Measurements from ENCODE around the gene SEMA3E.

Gene SEMA3E

DNA sequence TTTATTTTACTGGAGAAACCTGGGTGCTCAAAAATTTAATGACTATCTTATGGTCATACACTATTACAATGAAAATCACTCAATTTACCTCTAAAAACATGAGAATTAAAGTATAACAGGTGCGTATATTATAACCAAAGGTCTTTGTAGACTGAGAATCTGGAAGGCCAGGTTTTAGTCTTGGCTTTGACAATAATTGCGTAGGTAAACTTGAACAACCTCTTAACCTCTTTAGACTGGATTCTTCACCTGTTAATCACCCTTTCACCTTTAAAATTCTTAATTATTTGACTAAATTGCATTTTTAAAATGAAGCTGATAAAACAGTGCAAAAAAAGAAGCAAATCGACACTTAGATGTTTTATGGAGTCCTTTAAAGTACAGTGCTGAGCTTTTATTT, 156.1 kb downstream of the SEMA3E start:
- H3K4me3 ChIP-seq (ENCODE audit: insufficient read length, low read depth): no peak overlapping the region
- no peaks in the 10 kb centered on the region for H3K9me3 ChIP-seq (ENCODE audit: insufficient read depth, low read length)
- H3K36me3 ChIP-seq (ENCODE audit: insufficient read depth, insufficient read length, low read length): no peaks in the 10 kb centered on the region
- DNase-seq (ENCODE audit: low read depth, low spot score): no peak
- H3K27me3 ChIP-seq (ENCODE audit: insufficient read depth, insufficient read length): no peaks in the 10 kb centered on the region
- H3K9ac ChIP-seq (ENCODE audit: insufficient read length, low read depth): no peak overlapping the region
- no peak for TF ChIP-seq YY1 (IDR thresholded peaks at IDR 0.05; ENCODE audit: insufficient read depth, insufficient read length)
- TF ChIP-seq SUZ12 (IDR thresholded peaks at IDR 0.05; ENCODE audit: extremely low read depth, insufficient read depth, insufficient read length): no peak
- TF ChIP-seq ZNF274 (IDR thresholded peaks at IDR 0.05; ENCODE audit: low read depth, low read length): no peak
- H3K4me1 ChIP-seq (ENCODE audit: insufficient read depth, insufficient read length): no peaks in the 10 kb centered on the region

DNA sequence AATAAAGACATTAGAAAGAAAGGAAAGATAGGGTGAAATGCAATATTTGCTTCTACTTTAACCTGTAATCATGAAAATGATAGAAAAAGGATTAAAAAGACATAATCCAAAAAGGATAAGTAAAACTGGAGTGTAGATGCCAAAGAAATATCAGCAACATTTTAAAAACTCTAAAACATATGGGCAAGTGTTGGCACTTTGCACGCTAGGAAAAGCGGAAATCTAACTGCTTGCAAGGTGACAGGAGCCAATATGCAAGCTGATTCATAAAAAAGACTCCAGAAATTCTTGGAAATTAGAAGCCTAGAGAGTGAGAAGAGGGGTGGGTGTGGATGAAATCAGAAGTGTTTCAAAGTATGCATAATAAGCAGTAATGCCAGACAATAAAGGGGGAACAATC, 161.1 kb downstream of the SEMA3E start:
- Histone ChIP-seq H3K9me3 (ENCODE audit: insufficient read depth, low read length) (no peaks in the 10 kb centered on the region), H3K4me3 (ENCODE audit: insufficient read length, low read depth) (no peak overlapping the region), H3K9ac (ENCODE audit: insufficient read length, low read depth) (no peak overlapping the region), H3K4me1 (ENCODE audit: insufficient read depth, insufficient read length) (no peaks in the 10 kb centered on the region), H3K36me3 (ENCODE audit: insufficient read depth, insufficient read length, low read length) (no peaks in the 10 kb centered on the region), H3K27me3 (ENCODE audit: insufficient read depth, insufficient read length) (no peaks in the 10 kb centered on the region)
- no peak for DNase-seq (ENCODE audit: low read depth, low spot score)
- no peak for TF ChIP-seq SUZ12 (IDR thresholded peaks at IDR 0.05; ENCODE audit: extremely low read depth, insufficient read depth, insufficient read length)
- TF ChIP-seq ZNF274 (IDR thresholded peaks at IDR 0.05; ENCODE audit: low read depth, low read length): no peak
- TF ChIP-seq YY1 (IDR thresholded peaks at IDR 0.05; ENCODE audit: insufficient read depth, insufficient read length): no peak

DNA sequence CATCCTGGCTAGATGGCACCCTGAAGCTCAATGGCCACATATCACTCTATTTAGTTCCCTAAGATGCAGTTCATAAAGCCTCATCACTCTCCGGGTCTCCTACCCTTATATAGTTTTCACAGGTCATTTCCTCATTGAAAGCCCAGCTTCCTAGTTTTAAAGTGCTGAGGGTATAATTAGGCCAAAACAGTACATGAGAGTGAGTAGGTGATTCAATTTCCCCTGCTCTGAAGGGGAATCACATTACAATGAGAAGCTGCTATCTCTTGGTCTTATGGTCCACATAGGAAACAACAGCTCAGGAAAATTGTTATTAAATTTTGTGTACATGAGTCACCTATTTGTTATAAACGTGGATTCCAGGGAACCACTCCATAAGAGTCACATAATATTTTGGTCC, 162.0 kb downstream of the SEMA3E start:
- no peaks in the 10 kb centered on the region for H3K36me3 ChIP-seq (ENCODE audit: insufficient read depth, insufficient read length, low read length)
- H3K9ac ChIP-seq (ENCODE audit: insufficient read length, low read depth): no peak overlapping the region
- no peaks in the 10 kb centered on the region for H3K4me1 ChIP-seq (ENCODE audit: insufficient read depth, insufficient read length)
- H3K27me3 ChIP-seq (ENCODE audit: insufficient read depth, insufficient read length): no peaks in the 10 kb centered on the region
- no peak for DNase-seq (ENCODE audit: low read depth, low spot score)
- no peak overlapping the region for H3K4me3 ChIP-seq (ENCODE audit: insufficient read length, low read depth)
- H3K9me3 ChIP-seq (ENCODE audit: insufficient read depth, low read length): no peaks in the 10 kb centered on the region
- TF ChIP-seq YY1 (IDR thresholded peaks at IDR 0.05; ENCODE audit: insufficient read depth, insufficient read length) (no peak), ZNF274 (IDR thresholded peaks at IDR 0.05; ENCODE audit: low read depth, low read length) (no peak), SUZ12 (IDR thresholded peaks at IDR 0.05; ENCODE audit: extremely low read depth, insufficient read depth, insufficient read length) (no peak)

DNA sequence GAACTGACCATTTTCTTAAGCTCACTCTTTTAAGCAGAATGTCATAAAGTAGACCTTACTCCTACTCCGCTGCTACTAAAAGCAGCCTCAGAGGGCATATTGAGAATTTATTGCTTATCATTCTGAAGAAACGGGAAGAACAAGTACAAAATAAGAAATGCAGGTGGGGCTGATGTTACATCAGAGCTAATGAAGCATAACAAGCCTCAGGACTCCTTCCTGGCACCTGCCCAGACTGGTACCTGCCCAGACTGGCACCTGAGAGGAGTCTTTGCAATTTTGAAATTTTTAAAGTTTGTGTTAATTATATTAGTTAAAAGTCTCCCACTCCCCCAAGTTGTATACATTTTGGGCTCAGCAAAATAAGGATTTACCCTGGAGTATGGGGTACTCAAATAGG, 162.4 kb downstream of the SEMA3E start:
- no peaks in the 10 kb centered on the region for H3K9me3 ChIP-seq (ENCODE audit: insufficient read depth, low read length)
- no peak overlapping the region for H3K4me3 ChIP-seq (ENCODE audit: insufficient read length, low read depth)
- H3K36me3 ChIP-seq (ENCODE audit: insufficient read depth, insufficient read length, low read length): no peaks in the 10 kb centered on the region
- no peak overlapping the region for H3K9ac ChIP-seq (ENCODE audit: insufficient read length, low read depth)
- DNase-seq (ENCODE audit: low read depth, low spot score): no peak
- no peaks in the 10 kb centered on the region for H3K4me1 ChIP-seq (ENCODE audit: insufficient read depth, insufficient read length)
- no peaks in the 10 kb centered on the region for H3K27me3 ChIP-seq (ENCODE audit: insufficient read depth, insufficient read length)
- no peak for TF ChIP-seq YY1 (IDR thresholded peaks at IDR 0.05; ENCODE audit: insufficient read depth, insufficient read length)
- TF ChIP-seq ZNF274 (IDR thresholded peaks at IDR 0.05; ENCODE audit: low read depth, low read length): no peak
- no peak for TF ChIP-seq SUZ12 (IDR thresholded peaks at IDR 0.05; ENCODE audit: extremely low read depth, insufficient read depth, insufficient read length)

DNA sequence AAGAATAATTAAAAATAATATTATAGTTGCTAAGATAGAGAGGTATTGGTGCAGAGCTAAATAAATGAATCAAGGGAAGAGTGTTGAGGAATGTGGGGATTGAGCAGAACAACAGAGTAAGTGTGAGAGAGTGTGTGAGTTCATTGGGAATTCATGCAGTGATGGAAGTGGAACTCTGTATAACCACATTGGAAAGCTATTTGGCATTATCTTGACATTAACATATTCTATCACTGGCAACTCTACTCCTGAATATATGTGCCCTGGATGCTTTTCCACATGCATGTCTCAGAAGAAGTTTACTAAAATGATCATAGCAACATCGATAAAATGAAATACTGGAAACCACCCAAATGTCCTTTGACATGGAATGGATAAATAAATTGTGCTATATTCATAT, 164.1 kb downstream of the SEMA3E start:
- TF ChIP-seq YY1 (IDR thresholded peaks at IDR 0.05; ENCODE audit: insufficient read depth, insufficient read length) (no peak), ZNF274 (IDR thresholded peaks at IDR 0.05; ENCODE audit: low read depth, low read length) (no peak), SUZ12 (IDR thresholded peaks at IDR 0.05; ENCODE audit: extremely low read depth, insufficient read depth, insufficient read length) (no peak)
- Histone ChIP-seq H3K9ac (ENCODE audit: insufficient read length, low read depth) (no peak overlapping the region), H3K36me3 (ENCODE audit: insufficient read depth, insufficient read length, low read length) (no peaks in the 10 kb centered on the region), H3K4me3 (ENCODE audit: insufficient read length, low read depth) (no peak overlapping the region), H3K9me3 (ENCODE audit: insufficient read depth, low read length) (no peaks in the 10 kb centered on the region), H3K4me1 (ENCODE audit: insufficient read depth, insufficient read length) (no peaks in the 10 kb centered on the region), H3K27me3 (ENCODE audit: insufficient read depth, insufficient read length) (no peaks in the 10 kb centered on the region)
- DNase-seq (ENCODE audit: low read depth, low spot score): no peak

DNA sequence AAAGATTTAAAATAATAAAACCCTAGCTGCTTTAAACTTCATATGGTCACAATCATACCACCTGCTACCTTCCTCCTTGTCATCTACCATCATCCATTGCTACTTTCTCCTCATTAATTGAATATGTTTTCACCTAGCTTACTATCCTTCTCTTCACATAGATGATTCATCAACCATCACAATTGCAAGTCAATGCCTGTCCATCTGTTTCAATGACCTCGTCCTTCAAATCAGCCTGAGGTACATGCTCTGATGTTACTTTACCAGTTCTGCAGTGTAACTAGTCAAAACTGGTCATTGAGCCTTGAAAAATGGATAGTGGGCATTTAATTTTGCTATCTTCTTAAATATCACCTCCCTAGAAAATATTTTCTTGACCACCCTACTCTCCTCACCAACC, 164.7 kb downstream of the SEMA3E start:
- Histone ChIP-seq H3K36me3 (ENCODE audit: insufficient read depth, insufficient read length, low read length) (no peaks in the 10 kb centered on the region), H3K4me1 (ENCODE audit: insufficient read depth, insufficient read length) (no peaks in the 10 kb centered on the region), H3K9ac (ENCODE audit: insufficient read length, low read depth) (no peak overlapping the region), H3K4me3 (ENCODE audit: insufficient read length, low read depth) (no peak overlapping the region), H3K9me3 (ENCODE audit: insufficient read depth, low read length) (no peaks in the 10 kb centered on the region), H3K27me3 (ENCODE audit: insufficient read depth, insufficient read length) (no peaks in the 10 kb centered on the region)
- no peak for TF ChIP-seq YY1 (IDR thresholded peaks at IDR 0.05; ENCODE audit: insufficient read depth, insufficient read length)
- no peak for TF ChIP-seq ZNF274 (IDR thresholded peaks at IDR 0.05; ENCODE audit: low read depth, low read length)
- TF ChIP-seq SUZ12 (IDR thresholded peaks at IDR 0.05; ENCODE audit: extremely low read depth, insufficient read depth, insufficient read length): no peak
- DNase-seq (ENCODE audit: low read depth, low spot score): no peak

DNA sequence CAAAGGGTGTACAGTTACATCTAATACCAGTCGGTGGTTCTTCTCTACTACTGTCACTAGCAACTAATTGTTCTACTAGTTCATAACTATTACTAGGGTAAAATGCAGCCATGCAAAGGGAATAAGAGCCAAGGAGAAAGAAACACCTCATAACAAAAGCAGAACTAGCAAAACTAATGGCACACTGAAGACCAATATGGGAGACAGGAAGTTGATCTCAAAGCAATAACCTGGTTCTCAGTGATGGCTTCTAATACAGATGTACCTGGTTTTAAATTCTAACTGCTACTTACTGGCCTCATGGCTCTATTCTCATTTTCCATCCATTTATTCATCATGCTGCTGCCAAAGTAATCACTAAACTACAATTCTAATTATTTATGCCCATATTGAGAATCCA, 170.3 kb downstream of the SEMA3E start:
- no peaks in the 10 kb centered on the region for H3K27me3 ChIP-seq (ENCODE audit: insufficient read depth, insufficient read length)
- no peak for TF ChIP-seq YY1 (IDR thresholded peaks at IDR 0.05; ENCODE audit: insufficient read depth, insufficient read length)
- TF ChIP-seq ZNF274 (IDR thresholded peaks at IDR 0.05; ENCODE audit: low read depth, low read length): no peak
- TF ChIP-seq SUZ12 (IDR thresholded peaks at IDR 0.05; ENCODE audit: extremely low read depth, insufficient read depth, insufficient read length): no peak

More for the DNA sequence above, 170.3 kb downstream of the SEMA3E start:
- no peak overlapping the region for H3K4me3 ChIP-seq (ENCODE audit: insufficient read length, low read depth)
- no peaks in the 10 kb centered on the region for H3K36me3 ChIP-seq (ENCODE audit: insufficient read depth, insufficient read length, low read length)
- H3K4me1 ChIP-seq (ENCODE audit: insufficient read depth, insufficient read length): no peaks in the 10 kb centered on the region
- no peak for DNase-seq (ENCODE audit: low read depth, low spot score)
- H3K9me3 ChIP-seq (ENCODE audit: insufficient read depth, low read length): no peaks in the 10 kb centered on the region
- no peak overlapping the region for H3K9ac ChIP-seq (ENCODE audit: insufficient read length, low read depth)
